NCI-H2029 treated with DMSO at 0.1 percent for 48 hours (cell line): ENCODE data around the gene LARP4.
"Not testable (repeated sequence)": the region's sequence is repeated elsewhere in the genome, so short reads cannot be mapped to it uniquely, and the experiment has no call there.

Experiments
- DNase-seq: peaks from one replicate; lab custom pipeline; 2025; lab: John Stamatoyannopoulos, UW

LARP4 gene

DNA sequence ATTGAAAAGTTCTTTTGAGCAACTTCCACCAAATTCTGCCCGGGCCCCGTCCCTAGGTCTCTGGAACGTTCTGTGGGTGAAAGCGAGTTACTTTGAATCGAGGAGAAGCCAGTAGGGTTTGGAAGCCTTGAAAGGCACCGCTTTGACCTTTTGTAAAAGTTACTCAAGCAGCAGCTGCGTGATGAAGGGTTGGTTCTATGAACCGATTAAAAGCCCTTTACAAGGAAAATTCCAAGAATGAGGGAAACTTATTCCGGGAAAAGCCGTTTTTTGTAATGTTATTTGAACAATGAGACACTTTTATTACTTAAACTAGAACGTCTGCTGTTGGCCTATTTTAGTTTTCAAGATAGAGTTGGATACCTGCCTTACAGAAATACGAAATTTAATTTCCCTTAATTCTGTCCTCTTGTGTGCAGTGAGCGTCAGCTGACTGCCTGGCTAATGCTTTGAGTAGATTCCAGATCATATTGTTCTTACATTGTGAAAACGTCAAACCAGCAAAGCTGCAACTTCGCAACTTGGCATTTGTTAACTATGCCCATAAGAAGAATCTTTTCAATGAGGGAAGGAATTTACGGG, 906 bp downstream of the LARP4 start:
- no peak for DNase-seq

DNA sequence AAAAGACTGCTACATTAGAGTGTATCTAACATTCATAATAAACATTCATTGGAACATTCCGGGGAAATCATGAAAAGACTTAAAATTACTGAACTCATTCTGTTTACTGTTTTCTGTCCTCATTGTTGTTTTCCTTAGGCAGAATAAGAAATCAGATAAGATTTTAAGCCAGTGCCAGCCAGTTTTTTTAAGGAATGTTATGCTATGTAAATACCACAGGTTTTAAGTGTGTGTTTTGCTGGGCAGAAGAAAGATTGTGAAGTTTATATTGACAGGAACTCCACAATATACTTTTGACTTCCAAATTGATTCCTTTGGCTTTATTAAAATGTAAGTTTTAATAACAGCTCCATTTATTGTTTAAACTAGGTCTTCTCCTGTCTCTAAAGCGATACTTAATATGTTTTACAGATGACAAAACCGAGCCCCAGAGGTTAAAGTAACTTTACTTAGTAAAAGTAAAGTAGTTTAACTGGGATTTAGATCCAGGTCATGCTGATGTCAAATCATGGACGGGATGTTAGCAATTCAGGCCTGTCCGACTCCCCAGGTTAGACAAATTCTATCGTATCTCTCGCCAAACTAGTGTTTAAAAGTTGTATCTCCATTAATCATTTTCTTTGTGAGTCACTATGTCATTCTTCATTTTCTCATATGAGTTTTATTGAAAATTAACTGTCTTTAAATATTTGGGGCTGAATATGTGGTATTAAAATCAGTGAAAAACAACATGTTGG, 1.7 kb downstream of the LARP4 start:
- DNase-seq = no peak

DNA sequence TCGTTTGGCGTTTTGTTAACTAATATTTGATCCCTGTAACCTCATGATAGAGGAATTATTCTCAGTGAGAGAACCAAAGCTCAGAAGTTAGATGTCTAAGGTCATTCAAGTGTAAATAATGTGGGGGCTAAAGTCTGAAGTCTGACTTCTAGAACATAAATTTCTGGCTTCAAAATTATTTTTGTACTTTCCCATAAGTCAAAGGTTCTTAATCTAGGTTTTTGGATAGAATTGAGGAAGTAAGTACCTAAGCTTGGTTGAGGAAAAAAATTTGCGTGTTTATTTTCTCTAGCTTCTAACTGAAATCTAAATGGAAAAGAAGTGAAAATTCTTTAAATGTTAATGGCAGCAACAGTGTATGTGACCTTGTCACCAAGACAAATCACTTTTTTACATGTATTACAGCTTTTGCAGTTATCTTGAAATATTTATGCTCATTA, 2.3 kb downstream of the LARP4 start:
- DNase-seq = no peak

DNA sequence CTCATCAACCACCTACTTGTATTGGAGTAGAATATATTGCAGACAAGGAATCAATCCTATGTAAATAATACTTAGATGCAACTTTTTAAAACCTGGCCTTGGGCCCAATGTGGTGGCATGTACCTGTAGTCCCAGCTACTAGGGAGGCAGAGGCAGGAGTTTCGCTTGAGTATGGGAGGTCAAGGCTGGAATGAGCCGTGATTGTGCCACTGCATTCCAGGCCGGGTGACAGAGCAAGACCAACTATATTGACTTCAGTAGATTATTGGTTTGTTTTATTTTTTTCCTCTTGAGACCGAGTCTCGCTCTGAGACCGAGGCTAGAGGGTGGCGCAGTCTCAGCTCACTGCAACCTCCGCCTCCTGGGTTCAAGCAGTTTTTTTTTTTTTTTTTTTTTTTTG, 3.6 kb downstream of the LARP4 start:
- DNase-seq = no peak

DNA sequence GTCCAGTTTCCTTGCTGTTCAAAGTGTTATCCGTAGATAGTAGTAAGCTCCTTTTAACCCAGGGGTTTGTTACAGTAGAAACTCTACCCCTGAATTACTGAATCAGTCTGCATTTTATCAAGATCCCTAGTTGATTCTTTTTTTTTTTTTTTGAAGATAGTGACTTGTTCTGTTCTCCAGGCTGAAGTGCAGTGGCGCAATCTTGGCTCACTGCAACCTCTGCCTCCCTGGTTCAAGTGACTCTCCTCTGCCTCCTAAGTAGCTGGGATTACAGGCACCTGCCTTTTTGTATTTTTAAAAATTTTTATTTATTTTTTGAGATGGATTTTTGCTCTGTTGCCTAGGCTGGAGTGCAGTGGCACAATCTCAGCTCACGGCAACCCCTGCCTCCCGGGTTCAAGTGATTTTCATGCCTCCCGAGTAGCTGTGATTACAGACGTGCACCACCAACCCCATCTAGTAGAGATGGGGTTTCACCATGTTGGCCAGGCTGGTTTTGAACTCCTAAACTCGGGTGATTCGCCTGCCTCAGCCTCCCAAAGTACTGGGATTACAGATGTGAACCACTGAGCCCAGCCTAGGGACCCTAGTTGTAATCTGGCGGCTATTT, 10.5 kb downstream of the LARP4 start:
- DNase-seq = no peak

DNA sequence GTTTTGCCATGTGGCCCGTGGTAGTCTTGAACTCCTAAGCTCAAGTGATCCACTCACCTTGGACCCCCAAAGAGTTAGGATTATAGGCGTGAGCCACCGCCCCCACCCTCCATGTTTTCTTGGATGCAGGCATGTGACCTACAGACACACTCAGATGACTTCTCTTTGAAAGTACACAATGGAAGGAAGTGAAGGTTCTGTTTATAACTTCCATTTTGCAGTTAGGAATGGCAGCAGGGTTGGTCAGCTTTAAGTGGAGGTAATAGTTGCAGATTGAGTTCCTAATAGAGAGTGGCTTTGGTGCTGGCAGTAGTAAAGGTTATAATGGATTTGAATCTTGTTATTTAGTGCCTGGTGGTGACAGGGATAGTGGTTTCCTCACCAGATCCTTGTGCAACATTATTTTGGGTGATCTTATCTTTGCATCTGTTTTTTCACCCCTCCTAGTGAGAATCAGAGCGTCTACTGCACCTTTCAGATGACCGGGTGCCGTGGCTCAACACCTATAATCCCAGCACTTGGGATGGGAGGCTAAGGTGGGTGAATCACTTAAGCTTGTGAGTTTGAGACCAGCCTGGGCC, 15.3 kb downstream of the LARP4 start:
- DNase-seq = no peak

DNA sequence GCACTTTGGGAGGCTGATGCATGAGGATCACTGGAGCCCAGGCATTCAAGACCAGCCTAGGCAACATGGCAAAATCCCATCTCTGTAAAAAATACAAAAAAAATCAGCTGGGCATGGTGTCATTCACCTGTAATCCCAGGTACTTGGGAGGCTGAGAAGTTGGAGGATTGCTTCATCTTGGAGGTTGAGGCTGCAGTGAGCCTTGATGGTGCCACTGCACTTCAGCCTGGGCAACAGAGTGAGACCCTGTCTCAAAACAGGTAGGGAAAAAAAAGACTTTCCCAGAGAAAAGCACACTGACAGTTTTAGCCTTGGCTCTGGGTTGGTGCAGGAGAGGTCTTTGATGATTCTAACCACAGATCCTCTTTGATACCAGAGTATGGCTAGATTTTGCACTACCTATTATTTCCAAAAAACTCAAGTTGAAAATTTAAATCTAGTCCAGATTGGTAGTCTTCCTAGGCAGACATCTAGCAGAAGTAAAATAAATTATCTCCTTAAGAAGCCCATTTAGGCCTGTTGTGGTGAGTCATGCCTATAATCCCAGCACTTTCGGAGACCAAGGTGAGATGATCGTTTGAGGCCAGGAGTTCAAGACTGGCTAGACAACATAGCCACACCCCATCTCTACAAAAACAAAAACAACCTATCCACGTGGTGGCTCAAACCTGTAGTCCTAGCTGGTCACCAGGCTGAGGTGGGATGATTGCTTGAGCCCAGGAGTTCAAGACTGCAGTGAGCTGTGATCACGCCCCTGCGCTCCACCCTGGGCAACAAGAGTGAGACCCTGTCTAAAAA, 18.6 kb downstream of the LARP4 start:
- no peak for DNase-seq

DNA sequence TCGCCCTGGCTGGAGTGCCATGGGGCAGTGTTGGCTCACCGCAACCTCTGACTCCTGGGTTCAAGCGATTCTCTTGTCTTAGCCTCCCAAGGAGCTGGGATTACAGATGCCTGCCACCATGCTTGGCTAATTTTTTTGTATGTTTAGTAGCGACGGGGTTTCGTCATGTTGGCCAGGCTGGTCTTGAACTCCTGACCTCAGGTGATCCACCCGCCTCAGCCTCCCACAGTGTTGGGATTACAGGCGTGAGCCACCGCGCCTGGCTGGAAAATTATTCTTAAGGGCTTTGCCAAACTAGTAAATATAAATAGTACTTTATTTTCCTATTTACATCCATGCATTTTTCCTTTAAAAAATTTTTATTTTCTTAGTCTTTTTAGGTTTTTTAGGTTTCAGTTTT, 22.2 kb downstream of the LARP4 start:
- not testable (repeated sequence) for DNase-seq

DNA sequence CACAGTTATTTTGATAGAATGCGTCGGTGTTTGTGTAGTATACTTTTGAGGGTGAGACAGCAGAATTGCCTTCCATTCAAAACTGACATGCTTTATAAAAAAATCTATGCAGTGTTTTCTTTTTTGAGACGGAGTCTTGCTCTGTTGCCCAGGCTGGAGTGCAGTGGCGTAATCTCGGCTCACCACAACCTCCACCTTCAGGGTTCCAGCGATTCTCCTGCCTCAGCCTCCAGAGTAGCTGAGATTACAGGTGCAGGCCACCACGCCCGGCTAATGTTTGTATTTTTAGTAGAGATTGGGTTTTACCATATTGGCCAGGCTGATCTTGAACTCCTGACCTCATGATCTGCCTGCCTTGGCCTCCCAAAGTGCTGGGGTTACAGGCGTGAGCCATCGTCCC, 22.7 kb downstream of the LARP4 start:
- not testable (repeated sequence) for DNase-seq

DNA sequence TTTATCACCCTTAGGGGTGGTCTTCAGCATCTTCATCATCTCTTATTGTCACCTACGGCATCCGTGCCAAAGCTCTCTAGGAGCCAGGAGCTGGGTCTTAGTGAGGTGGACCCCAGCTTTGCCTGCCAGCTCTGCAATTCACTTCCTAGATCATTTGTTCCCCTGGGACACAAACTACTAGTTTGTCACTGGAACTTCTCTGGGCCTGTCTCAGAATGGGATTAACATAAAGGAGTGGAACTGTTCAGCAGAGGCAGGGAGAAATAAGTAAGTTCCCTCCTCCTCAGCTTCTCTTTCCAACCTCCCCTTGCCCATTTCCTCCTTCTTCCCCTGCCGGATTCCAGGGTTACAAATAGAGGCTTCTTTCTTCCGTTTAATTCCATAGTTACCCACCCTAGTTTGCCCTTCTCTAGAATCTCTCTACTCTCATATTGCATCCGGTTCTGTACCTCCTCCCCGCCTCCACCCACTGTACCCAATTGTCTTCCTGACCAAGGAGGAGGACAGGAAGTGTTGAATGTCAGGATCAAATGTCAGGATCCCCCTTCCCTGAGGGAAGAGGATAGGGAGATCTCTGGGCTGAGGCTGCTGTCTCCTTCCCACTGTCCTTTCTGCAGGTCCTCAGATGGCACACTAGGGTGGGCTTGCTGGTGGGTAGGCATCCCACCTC, 25.0 kb downstream of the LARP4 start:
- peak; percentile 74 for DNase-seq

DNA sequence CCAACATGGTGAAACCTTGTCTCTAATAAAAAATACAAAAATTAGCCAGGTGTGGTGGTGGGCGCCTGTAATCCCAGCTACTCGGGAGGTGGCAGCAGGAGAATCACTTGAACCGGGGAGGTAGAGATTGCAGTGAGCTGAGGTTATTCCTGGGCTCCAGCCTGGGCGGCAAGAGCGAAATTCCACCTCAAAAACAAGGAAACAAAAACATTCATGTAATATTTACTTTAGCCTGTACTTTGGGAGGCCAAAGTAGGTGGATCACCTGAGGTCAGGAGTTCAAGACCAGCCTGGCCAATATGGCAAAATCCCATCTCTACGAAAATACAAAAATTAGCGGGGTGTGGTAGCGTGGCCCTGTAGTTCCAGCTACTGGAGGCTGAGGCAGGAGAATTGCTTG, 31.0 kb downstream of the LARP4 start:
- DNase-seq = not testable (repeated sequence)

DNA sequence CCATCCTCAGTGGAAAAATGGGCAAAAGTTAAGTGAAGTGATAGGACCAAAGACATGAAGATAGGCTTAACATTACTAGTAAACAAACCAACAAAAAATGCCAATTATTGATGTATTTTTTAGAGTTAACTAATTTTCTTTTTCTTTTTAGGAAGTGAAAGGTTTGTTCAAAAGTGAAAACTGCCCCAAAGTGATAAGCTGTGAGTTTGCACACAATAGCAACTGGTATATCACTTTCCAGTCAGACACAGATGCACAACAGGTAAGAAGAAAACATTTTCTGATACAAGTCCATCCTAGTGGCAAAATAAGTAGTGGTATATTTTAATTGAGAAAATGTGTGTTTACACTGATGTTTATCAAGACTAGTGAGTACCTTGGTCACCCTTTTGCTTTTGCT, 39.6 kb downstream of the LARP4 start:
- no peak for DNase-seq

DNA sequence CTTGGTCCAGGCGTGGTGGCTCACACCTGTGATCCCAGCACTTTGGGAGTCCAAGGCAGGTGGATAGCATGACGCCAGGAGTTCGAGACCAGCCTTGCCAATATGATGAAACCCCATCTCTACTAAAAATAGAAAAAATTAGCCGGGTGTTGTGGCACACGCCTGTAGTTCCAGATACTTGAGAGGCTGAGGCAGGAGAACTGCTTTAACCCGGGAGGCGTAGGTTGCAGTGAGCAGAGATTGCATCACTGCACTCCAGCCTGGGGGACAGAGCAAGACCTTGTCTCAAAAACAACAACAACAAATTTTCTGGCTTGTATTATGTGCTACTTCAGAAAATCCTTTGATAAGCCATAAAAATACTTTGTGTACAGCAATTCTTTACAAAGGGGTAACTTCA, 41.1 kb downstream of the LARP4 start:
- no peak for DNase-seq

DNA sequence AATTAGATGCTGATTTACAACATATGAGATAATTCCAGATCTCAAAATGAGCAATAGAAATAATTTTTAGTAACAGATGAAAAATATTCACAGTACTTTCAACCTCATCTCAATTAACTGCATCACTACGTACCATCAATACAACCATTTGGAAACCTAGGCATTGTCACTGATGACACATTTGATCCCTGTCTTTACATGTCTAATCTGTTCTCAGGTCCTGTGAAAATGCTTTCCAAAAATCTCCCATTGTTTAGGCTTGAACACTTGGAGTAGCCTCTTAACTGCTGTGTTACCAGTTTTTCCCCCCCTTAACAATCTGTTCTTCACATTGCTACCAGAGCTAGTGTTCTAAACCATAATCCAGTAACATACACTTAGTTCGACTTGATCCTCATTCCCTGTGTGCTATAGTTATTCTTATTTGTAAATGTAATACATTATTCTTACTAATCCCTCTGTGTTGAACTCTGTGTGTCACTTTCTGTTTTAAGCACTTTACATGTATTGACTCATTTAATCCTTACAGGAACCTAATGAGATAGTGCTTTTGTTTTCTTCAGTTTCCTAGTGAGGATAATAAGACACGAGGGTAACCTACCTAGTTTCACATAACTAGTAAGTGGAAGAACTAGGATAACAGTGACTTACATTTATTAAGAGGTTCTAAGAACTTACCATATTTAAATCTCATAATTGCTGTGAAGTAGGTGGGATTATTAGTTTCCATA, 41.7 kb downstream of the LARP4 start:
- no peak for DNase-seq

DNA sequence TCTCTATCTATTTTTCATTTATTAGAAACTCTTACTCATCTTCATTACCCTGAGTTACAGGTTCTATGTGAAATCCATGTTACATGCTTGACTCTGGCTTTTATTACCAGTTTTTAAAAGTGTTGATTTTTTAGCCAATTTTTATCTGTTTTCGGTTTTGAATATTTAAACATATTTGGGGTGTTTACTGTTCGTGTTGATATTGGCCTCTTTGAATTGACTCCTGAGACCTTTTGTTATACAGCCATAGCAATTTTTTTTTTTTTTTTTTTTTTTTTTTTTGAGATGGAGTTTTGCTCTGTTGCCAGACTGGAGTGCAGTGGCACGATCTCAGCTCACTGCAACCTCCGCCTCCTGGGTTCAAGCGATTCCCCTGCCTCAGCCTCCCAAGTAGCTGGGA, 49.0 kb downstream of the LARP4 start:
- DNase-seq = not testable (repeated sequence)

DNA sequence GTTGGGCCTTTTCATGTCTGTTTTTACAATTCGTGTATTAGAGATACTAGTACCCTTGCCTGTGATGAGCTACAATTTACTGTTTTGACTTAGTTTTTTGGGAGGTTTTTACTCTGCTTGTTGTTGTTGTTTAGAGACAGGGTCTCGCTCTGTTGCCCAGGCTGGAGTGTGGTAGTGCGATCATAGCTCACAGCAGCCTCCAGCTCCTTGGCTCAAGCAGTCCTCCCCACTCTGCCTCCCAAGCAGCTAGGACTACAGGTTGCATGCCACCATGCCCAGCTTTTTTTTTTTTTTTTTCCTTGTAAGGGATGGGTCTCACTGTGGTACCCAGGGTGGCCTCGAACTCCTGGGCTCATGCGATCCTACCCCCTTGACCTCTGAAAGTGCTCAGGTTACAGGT, 52.1 kb downstream of the LARP4 start:
- DNase-seq = no peak

DNA sequence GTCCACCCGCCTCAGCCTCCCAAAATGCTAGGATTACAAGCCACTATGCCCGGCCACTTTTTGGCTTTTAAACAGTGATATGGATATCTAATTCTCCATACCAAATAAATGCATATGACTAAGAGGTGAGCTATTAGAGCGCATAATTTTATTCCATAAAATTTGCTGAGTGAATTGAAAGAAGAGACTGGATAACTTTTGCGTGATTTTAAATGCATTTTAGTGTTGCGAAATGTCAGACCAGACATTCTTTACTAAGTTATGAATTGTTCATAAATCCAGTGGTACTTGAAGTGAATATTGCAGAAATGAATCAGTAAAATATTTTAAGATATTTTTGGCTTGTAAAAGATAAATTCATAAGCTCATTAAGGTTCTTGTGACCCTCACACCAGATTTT, 53.2 kb downstream of the LARP4 start:
- no peak for DNase-seq

DNA sequence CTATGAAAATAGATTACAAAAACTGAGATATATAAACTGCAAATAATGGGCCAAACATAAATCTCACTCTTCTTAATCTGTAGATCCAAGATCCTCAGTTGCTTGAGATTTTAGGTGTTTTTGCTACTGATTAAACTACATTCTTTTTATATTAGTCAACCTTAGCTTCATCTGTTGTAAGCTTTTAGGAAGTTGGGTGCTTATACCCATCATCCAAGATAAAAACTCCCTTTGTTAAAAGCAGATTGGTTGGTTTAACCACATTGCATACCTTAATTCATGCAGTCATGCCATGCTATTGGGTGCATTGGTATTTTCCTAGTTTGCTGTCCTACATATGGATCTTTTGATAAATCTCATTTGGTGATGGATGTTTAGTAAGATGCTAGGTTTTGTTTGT, 57.9 kb downstream of the LARP4 start:
- no peak for DNase-seq

DNA sequence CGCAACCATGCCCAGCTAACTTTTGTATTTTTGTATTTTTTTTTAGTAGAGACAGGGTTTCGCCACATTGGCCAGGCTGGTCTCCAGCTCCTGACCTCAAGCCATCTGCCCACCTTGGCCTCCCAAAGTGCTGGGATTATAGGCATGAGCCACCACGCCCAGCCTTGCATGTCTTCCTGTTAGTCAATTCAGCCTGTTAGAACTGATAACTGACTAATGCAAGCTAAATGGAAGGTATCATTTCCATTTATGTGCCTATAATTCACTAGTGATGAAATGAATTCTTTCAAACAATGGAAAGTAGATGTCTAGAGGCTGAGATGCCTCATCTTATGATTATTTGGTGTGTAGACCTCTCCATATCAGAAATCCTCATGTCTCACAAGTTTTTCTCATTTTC, 66.8 kb downstream of the LARP4 start:
- DNase-seq = no peak

DNA sequence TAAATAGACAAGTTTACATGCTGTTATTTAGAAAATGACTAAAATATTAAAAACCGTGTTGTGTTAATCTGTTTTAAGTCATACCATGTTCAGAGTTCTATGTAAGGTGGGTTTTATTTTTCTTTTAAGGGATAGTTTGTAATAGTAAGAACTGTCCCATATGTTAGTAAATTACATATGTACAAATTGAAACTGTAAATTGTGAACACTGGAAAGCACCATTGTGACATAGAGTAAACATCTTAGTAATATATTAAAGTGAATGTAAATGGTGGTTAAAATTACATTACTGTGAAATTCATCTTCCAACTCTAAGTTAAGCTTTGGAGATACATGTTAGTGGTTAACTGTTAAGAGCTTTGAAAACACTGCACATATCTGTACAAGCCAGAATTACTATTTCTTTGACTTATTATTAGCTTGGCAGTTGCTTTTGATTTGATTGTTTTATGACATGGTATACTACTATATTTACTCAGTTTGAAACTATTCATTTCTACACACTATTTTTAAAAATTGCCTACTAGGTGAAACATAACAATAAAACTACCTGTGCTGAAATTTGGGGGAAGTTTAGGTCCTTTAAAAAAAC, 76.7 kb downstream of the LARP4 start:
- DNase-seq = no peak

DNA sequence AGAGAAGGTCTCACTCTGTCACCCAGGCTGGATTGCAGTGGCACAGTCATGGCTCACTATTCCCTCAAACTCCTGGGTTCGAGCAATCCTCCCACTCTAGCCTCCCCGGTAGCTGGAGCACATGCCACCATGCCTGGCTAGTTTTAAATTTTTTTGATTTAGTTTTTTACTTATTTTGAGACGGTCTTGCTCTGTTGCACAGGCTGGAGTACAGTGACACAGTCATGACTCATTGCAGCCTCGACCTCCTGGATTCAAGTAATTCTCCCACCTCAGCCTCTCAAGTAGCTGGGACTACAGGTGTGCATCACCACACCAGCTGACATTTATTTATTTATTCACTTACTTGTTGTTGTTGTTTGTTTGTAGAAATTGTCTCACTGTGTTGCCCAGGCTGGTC, 81.9 kb downstream of the LARP4 start:
- no peak for DNase-seq
